Breast epithelium (tissue), 4 donors: ENCODE data around the gene KAT2B. TPM values are rescaled to one million over a fixed set of nuclear protein-coding genes. Genes with fewer than 3 reads are reported as not detected.

Experiments used
- DNase-seq, 2 donors: peaks; one replicate each; pipeline ENCODE4 v3.0.0-alpha.2; 2019; ENCODE audit warnings: low spot score in 2 of 2
- H3K27ac ChIP-seq, 2 donors: fragments of 200-600 bp; sonication (generic) in 1 of 2; one replicate each; pipeline ENCODE4 v1.5.1; 2016 to 2019; ENCODE audit warnings: mild to moderate bottlenecking in 1 of 2
- H3K27me3 ChIP-seq, 2 donors: fragments of 200-600 bp; sonication (generic) in 1 of 2; one replicate each; pipeline versions ENCODE4 v1.5.1 to v1.6.0; 2017 to 2019; ENCODE audit warnings: control low read depth in 1 of 2, mild to moderate bottlenecking in 1 of 2
- H3K36me3 ChIP-seq: fragments of 200-600 bp; one replicate; pipeline ENCODE4 v1.5.1; 2019
- H3K4me1 ChIP-seq, 2 donors: fragments of 200-600 bp; sonication (generic); one replicate each; pipeline ENCODE4 v1.5.1; 2016 to 2019; ENCODE audit warnings: control low read depth in 1 of 2
- H3K4me3 ChIP-seq, 3 donors: fragments of 200-600 bp; sonication (generic); 1 replicate in 2 of 3; 2 replicates in 1 of 3; pipeline ENCODE4 v1.5.1; 2016 to 2019; ENCODE audit warnings: mild to moderate bottlenecking in 3 of 3, moderate library complexity in 2 of 3
- H3K9me3 ChIP-seq, 2 donors: fragments of 200-600 bp; sonication (generic) in 1 of 2; one replicate each; pipeline ENCODE4 v1.5.1; 2016 to 2019; ENCODE audit warnings: control low read depth in 1 of 2
- CTCF ChIP-seq, 3 donors: fragments of 450-650 bp; IDR thresholded peaks; one replicate each; pipeline ENCODE4 v1.5.1; 2016 to 2017; ENCODE audit warnings: antibody characterized with exemption in 3 of 3, mild to moderate bottlenecking in 3 of 3, moderate library complexity in 3 of 3
- POLR2A ChIP-seq: fragments of 450-650 bp; IDR thresholded peaks from one replicate; pipeline ENCODE4 v1.6.1; 2016; ENCODE audit warnings: antibody characterized with exemption, mild to moderate bottlenecking, moderate library complexity
- POLR2AphosphoS5 ChIP-seq, 3 donors: sonication (generic); formaldehyde crosslinking; IDR thresholded peaks; one replicate each; pipeline ENCODE4 v1.6.1; 2017; ENCODE audit warnings: antibody characterized with exemption in 3 of 3
- intact Hi-C: fragments of 100-400 bp; cut with DNase I; formaldehyde crosslinking; loops from one replicate; pipeline ENCODE4 v1.15.1; 2023; ENCODE audit warnings: low total_unique reads
- total RNA-seq, 3 donors: library from RNA; depleted of rRNA; stranded (reverse); fragments of >200 nt; gene quantifications; one replicate each; pipeline ENCODE4 v1.1.0, GENCODE V29; 2016

KAT2B gene
- total RNA-seq, 3 donors from 2014 or later: 22.6 to 34.7 (median 34.0) TPM

GRCh38 chr3:20055020-20055775, 15.0 kb downstream of the KAT2B start:
- H3K36me3 ChIP-seq: no peaks in the 10 kb centered on the region
- intact Hi-C loops: no loop called here
- DNase-seq: no peak
- H3K4me3 ChIP-seq: no peak overlapping the region
- H3K9me3 ChIP-seq: no peaks in the 10 kb centered on the region
- H3K4me1 ChIP-seq: peaks cover 12 to 21% of the 10 kb centered on the region in 2 donors
- H3K27ac ChIP-seq: peak overlapping the region; percentile 71 to 72
- TF ChIP-seq POLR2A: no peak
- H3K27me3 ChIP-seq: no peaks in the 10 kb centered on the region

GRCh38 chr3:20055842-20056241, 15.6 kb downstream of the KAT2B start:
- no peak for TF ChIP-seq POLR2A
- no peak for TF ChIP-seq CTCF (IDR thresholded peaks at IDR 0.05)
- TF ChIP-seq POLR2AphosphoS5 (IDR thresholded peaks at IDR 0.05): no peak
- intact Hi-C loops: no loop called here
- Histone ChIP-seq H3K36me3 (no peaks in the 10 kb centered on the region), H3K27me3 (no peaks in the 10 kb centered on the region), H3K4me1 (peaks cover 12 to 21% of the 10 kb centered on the region in 2 donors), H3K9me3 (no peaks in the 10 kb centered on the region), H3K27ac (peak overlapping the region; percentile 72 to 80), H3K4me3 (no peak overlapping the region)
- no peak for DNase-seq

- Histone ChIP-seq H3K36me3 (no peaks in the 10 kb centered on the region), H3K9me3 (no peaks in the 10 kb centered on the region), H3K4me3 (no peak overlapping the region), H3K27me3 (no peaks in the 10 kb centered on the region), H3K4me1 (peaks cover 12 to 21% of the 10 kb centered on the region in 2 donors), H3K27ac (peak overlapping the region; percentile 80 to 84)
- TF ChIP-seq POLR2AphosphoS5 (IDR thresholded peaks at IDR 0.05): no peak
- no peak for TF ChIP-seq POLR2A
- TF ChIP-seq CTCF (IDR thresholded peaks at IDR 0.05): no peak
- DNase-seq: no peak
- intact Hi-C loops: no loop called here
These were observed 16.7 kb downstream of the KAT2B start for GRCh38 chr3:20056725-20057611.

- DNase-seq: no peak
- Histone ChIP-seq H3K27ac (peak overlapping the region; percentile 80 to 84), H3K27me3 (no peaks in the 10 kb centered on the region), H3K36me3 (no peaks in the 10 kb centered on the region), H3K4me3 (no peak overlapping the region), H3K4me1 (peaks cover 12 to 21% of the 10 kb centered on the region in 2 donors), H3K9me3 (no peaks in the 10 kb centered on the region)
- intact Hi-C loops: no loop called here
- TF ChIP-seq POLR2AphosphoS5 (IDR thresholded peaks at IDR 0.05) (no peak), CTCF (IDR thresholded peaks at IDR 0.05) (no peak), POLR2A (no peak)
These were observed 17.4 kb downstream of the KAT2B start for GRCh38 chr3:20057612-20058180.

GRCh38 chr3:20059929-20060328, 19.7 kb downstream of the KAT2B start:
- no peaks in the 10 kb centered on the region for H3K36me3 ChIP-seq
- peaks cover 6 to 14% of the 10 kb centered on the region in 2 donors for H3K4me1 ChIP-seq
- H3K4me3 ChIP-seq: no peak overlapping the region
- intact Hi-C loops: no loop called here
- no peaks in the 10 kb centered on the region for H3K9me3 ChIP-seq
- peak overlapping the region in 1 of 2 donors; percentile 49 for H3K27ac ChIP-seq
- DNase-seq: no peak
- no peak for TF ChIP-seq POLR2A
- no peaks in the 10 kb centered on the region for H3K27me3 ChIP-seq
